Bronchial epithelial cell (primary cell): Measurements from ENCODE around the gene ASPDH. TPM values are rescaled to one million over a fixed set of nuclear protein-coding genes. Genes with fewer than 3 reads are reported as not detected.

Source experiments
- DNase-seq: peaks from one replicate; pipeline ENCODE4 v3.0.0-alpha.2; 2010; ENCODE audit warnings: low read depth
- FAIRE-seq: peaks from 2 replicates; lab custom pipeline; 2011; peaks lifted over from hg19 to GRCh38; lab: Jason Lieb, UNC
- H3K27me3 ChIP-seq: 2 replicates; pipeline ENCODE4 v1.5.1; 2011; ENCODE audit warnings: low read length; ENCODE audit not compliant: control insufficient read depth, insufficient read depth
- H3K36me3 ChIP-seq: 2 replicates; pipeline ENCODE4 v1.5.1; 2011; ENCODE audit warnings: low read length; ENCODE audit not compliant: control insufficient read depth, insufficient read depth
- H3K4me3 ChIP-seq: 2 replicates; pipeline ENCODE4 v1.5.1; 2011; ENCODE audit warnings: mild to moderate bottlenecking, low read depth, low read length, control low read depth
- CTCF ChIP-seq: IDR thresholded peaks from 2 replicates; pipeline ENCODE4 v1.5.1; 2011; ENCODE audit warnings: mild to moderate bottlenecking, moderate library complexity, low read length, control low read depth, inconsistent platforms; ENCODE audit not compliant: insufficient read depth, severe bottlenecking
- total RNA-seq: library from RNA; depleted of rRNA; stranded (reverse); fragments of >200 nt; gene quantifications from 2 replicates; pipeline ENCODE4 v1.2.1, GENCODE V29; 2014

ASPDH gene
- total RNA-seq, 1 donor from 2014 or later, result not detected

GRCh38 chr19:50482916-50483315 is 30.8 kb downstream of the ASPDH start:
- no peak for TF ChIP-seq CTCF
- no peak for DNase-seq
- Histone ChIP-seq H3K36me3 (peaks cover 19% of the 10 kb centered on the region), H3K4me3 (no peak overlapping the region), H3K27me3 (no peaks in the 10 kb centered on the region)
- FAIRE-seq, result no peak

GRCh38 chr19:50482271-50482855 is 31.4 kb downstream of the ASPDH start:
- DNase-seq (no peak), FAIRE-seq (no peak)
- no peak for TF ChIP-seq CTCF
- no peak overlapping the region for H3K4me3 ChIP-seq
- no peaks in the 10 kb centered on the region for H3K27me3 ChIP-seq
- H3K36me3 ChIP-seq, result peaks cover 22% of the 10 kb centered on the region

GRCh38 chr19:50481351-50482149 is 32.2 kb downstream of the ASPDH start:
- TF ChIP-seq CTCF, result no peak
- Histone ChIP-seq H3K36me3 (peaks cover 22% of the 10 kb centered on the region), H3K4me3 (no peak overlapping the region), H3K27me3 (no peaks in the 10 kb centered on the region)
- FAIRE-seq, result no peak
- DNase-seq, result no peak

- Histone ChIP-seq H3K4me3 (no peak overlapping the region), H3K36me3 (peaks cover 22% of the 10 kb centered on the region), H3K27me3 (no peaks in the 10 kb centered on the region)
- FAIRE-seq (no peak), DNase-seq (no peak)
- no peak for TF ChIP-seq CTCF
Measured at GRCh38 chr19:50480281-50481111, 33.2 kb downstream of the ASPDH start.

GRCh38 chr19:50479761-50480251 is 33.9 kb downstream of the ASPDH start:
- no peak for DNase-seq
- no peak for FAIRE-seq
- Histone ChIP-seq H3K36me3 (peaks cover 22% of the 10 kb centered on the region), H3K4me3 (no peak overlapping the region), H3K27me3 (no peaks in the 10 kb centered on the region)
- TF ChIP-seq CTCF, result no peak
